OCI-LY7 (cell line): ENCODE measurements around the gene PHACTR3.

Experiments
- EZH2phosphoT487 ChIP-seq: fragments of 200-600 bp; sonication (generic); IDR thresholded peaks from 2 replicates; pipeline ENCODE4 v1.6.1; 2018; ENCODE audit warnings: low read depth, borderline replicate concordance, mild to moderate bottlenecking, mixed run types, antibody characterized with exemption, low read length, moderate library complexity, mixed read lengths
- TF ChIP-seq, protein P1 (sequence below): fragments of 200-600 bp; sonication (generic); conservative IDR thresholded peaks from 2 replicates; pipeline ENCODE4 v1.5.1; 2014; ENCODE audit warnings: mild to moderate bottlenecking, antibody characterized with exemption, low read length, moderate library complexity, mixed read lengths

DNA sequence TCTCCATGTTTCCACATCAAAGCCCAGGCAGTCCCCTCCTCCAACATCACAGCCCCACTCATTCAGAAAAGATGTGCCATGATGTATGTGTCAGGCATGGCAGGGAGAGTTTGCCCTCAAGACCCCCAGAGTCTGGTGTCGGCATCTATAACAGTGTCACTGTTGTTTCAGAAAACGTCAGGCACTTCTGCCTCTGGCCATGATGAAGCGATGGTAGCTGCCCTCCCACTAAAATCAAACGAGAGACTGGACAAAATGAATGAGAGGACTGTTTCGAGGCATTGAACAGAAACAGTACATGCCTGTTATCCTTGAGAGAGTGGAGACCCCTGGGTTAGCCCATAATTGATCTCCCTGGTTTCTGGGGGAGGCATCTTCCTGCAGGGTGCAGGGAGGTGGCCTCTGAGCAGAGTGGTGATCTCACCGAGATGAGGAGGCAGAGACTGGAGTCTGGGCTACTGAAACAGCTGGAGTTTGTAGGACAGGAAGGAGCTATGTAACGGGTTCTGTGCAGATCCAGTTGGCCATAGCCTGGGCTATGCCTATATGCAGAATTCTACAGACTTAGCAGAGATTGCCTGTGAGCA lies 184.6 kb downstream of the PHACTR3 start:
- TF ChIP-seq, protein P1, sequence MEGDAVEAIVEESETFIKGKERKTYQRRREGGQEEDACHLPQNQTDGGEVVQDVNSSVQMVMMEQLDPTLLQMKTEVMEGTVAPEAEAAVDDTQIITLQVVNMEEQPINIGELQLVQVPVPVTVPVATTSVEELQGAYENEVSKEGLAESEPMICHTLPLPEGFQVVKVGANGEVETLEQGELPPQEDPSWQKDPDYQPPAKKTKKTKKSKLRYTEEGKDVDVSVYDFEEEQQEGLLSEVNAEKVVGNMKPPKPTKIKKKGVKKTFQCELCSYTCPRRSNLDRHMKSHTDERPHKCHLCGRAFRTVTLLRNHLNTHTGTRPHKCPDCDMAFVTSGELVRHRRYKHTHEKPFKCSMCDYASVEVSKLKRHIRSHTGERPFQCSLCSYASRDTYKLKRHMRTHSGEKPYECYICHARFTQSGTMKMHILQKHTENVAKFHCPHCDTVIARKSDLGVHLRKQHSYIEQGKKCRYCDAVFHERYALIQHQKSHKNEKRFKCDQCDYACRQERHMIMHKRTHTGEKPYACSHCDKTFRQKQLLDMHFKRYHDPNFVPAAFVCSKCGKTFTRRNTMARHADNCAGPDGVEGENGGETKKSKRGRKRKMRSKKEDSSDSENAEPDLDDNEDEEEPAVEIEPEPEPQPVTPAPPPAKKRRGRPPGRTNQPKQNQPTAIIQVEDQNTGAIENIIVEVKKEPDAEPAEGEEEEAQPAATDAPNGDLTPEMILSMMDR, result no peak
- no peak for TF ChIP-seq EZH2phosphoT487
